HEK293 (cell line): ENCODE measurements around the gene SCAF1.
A peak's percentile ranks its signal among the peaks of the same experiment; 100 is the strongest.

Experiments
- CTCF ChIA-PET: fragments of 350-600 bp; formaldehyde crosslinking; extraction: SDS; loops from one replicate; lab custom pipeline; 2021; ENCODE audit warnings: antibody characterized with exemption; lab: Yijun Ruan, JAX
- POLR2A ChIA-PET: fragments of 300-600 bp; formaldehyde crosslinking; extraction: SDS; loops from one replicate; lab custom pipeline; 2020; ENCODE audit warnings: antibody characterized with exemption, inconsistent platforms; lab: Yijun Ruan, JAX
- H3K27ac ChIP-seq: fragments of 200-500 bp; sonication (Bioruptor generic); 2 replicates; pipeline ENCODE4 v1.5.1; 2014; ENCODE audit warnings: low read depth, low read length, control low read depth, inconsistent platforms; ENCODE audit errors: extremely low read depth
- H3K36me3 ChIP-seq, 2 experiments: fragments of 200-500 bp in 1 of 2; sonication (Bioruptor generic) in 1 of 2; 1 replicate in 1 of 2; 2 replicates in 1 of 2; pipeline ENCODE4 v1.5.1; 2014 to 2017; ENCODE audit warnings: inconsistent platforms in 2 of 2, low read length in 2 of 2; ENCODE audit not compliant: control insufficient read depth in 2 of 2, insufficient read depth in 1 of 2
- H3K4me1 ChIP-seq: fragments of 200-500 bp; sonication (Bioruptor generic); 2 replicates; pipeline ENCODE4 v1.5.1; 2014; ENCODE audit warnings: mild to moderate bottlenecking, low read length, inconsistent platforms; ENCODE audit not compliant: control insufficient read depth, insufficient read depth
- H3K4me3 ChIP-seq: 2 replicates; pipeline ENCODE4 v1.5.1; 2011; ENCODE audit warnings: low read depth, mild to moderate bottlenecking, control low read depth, low read length, moderate library complexity
- H3K9me3 ChIP-seq: fragments of 200-500 bp; sonication (Bioruptor generic); 2 replicates; pipeline ENCODE4 v1.5.1; 2014; ENCODE audit warnings: low read depth, low read length, inconsistent platforms; ENCODE audit not compliant: control insufficient read depth, insufficient read depth
- HOXC10 ChIP-seq: sonication (generic); formaldehyde crosslinking; IDR thresholded peaks from 2 replicates; pipeline ENCODE4 v1.8.1; 2023; ENCODE audit warnings: mild to moderate bottlenecking, missing genetic modification reagents
- KLF1 ChIP-seq: fragments of 450-650 bp; formaldehyde crosslinking; IDR thresholded peaks from 2 replicates; pipeline ENCODE4 v1.5.1; 2016; ENCODE audit warnings: missing biosample characterization, missing genetic modification characterization
- PATZ1 ChIP-seq: fragments of 450-650 bp; formaldehyde crosslinking; IDR thresholded peaks from 2 replicates; pipeline ENCODE4 v1.5.1; 2016; ENCODE audit warnings: missing biosample characterization, missing genetic modification characterization
- ZBTB17 ChIP-seq: fragments of 450-650 bp; formaldehyde crosslinking; IDR thresholded peaks from 2 replicates; pipeline ENCODE4 v1.5.1; 2016; ENCODE audit warnings: missing biosample characterization, missing genetic modification characterization
- ZEB2 ChIP-seq: fragments of 450-650 bp; formaldehyde crosslinking; IDR thresholded peaks from 2 replicates; pipeline ENCODE4 v1.5.1; 2016; ENCODE audit warnings: missing biosample characterization, missing genetic modification characterization
- ZNF16 ChIP-seq: fragments of 450-650 bp; formaldehyde crosslinking; IDR thresholded peaks from 2 replicates; pipeline ENCODE4 v1.5.1; 2016; ENCODE audit warnings: low read depth, missing biosample characterization, missing genetic modification characterization
- ZNF169 ChIP-seq: fragments of 450-650 bp; formaldehyde crosslinking; IDR thresholded peaks from 2 replicates; pipeline ENCODE4 v1.5.1; 2016; ENCODE audit warnings: missing biosample characterization, missing genetic modification characterization
- ZNF19 ChIP-seq: fragments of 450-650 bp; formaldehyde crosslinking; IDR thresholded peaks from 2 replicates; pipeline ENCODE4; 2016; ENCODE audit warnings: missing biosample characterization, missing genetic modification characterization, low read depth
- ZNF248 ChIP-seq: fragments of 450-650 bp; formaldehyde crosslinking; IDR thresholded peaks from 2 replicates; pipeline ENCODE4 v1.5.1; 2017; ENCODE audit warnings: missing biosample characterization, missing genetic modification characterization
- ZNF274 ChIP-seq, 2 experiments: fragments of 200-500 bp in 1 of 2; fragments of 450-650 bp in 1 of 2; sonication (Bioruptor generic) in 1 of 2; formaldehyde crosslinking in 1 of 2; IDR thresholded peaks; 2 replicates each; pipeline versions ENCODE4 v1.5.1 to v1.6.1; 2014 to 2016; ENCODE audit warnings: borderline replicate concordance in 1 of 2, inconsistent platforms in 1 of 2, low read length in 1 of 2, missing biosample characterization in 1 of 2, missing genetic modification characterization in 1 of 2
- ZNF302 ChIP-seq: fragments of 450-650 bp; formaldehyde crosslinking; IDR thresholded peaks from 2 replicates; pipeline ENCODE4 v1.5.1; 2016; ENCODE audit warnings: missing biosample characterization, missing genetic modification characterization, low read depth
- ZNF426 ChIP-seq: fragments of 450-650 bp; formaldehyde crosslinking; IDR thresholded peaks from 2 replicates; pipeline ENCODE4 v1.5.1; 2017; ENCODE audit warnings: missing biosample characterization, missing genetic modification characterization, mild to moderate bottlenecking, inconsistent platforms, moderate library complexity
- ZNF433 ChIP-seq: fragments of 450-650 bp; formaldehyde crosslinking; IDR thresholded peaks from 2 replicates; pipeline ENCODE4 v1.5.1; 2016; ENCODE audit warnings: missing biosample characterization, missing genetic modification characterization, low read depth
- ZNF561 ChIP-seq: fragments of 450-650 bp; IDR thresholded peaks from 2 replicates; pipeline ENCODE4 v1.5.1; 2018; ENCODE audit warnings: missing biosample characterization, missing genetic modification characterization, borderline replicate concordance
- ZNF626 ChIP-seq: fragments of 450-650 bp; sonication (Bioruptor Pico); formaldehyde crosslinking; IDR thresholded peaks from 2 replicates; pipeline ENCODE4 v1.5.1; 2018; ENCODE audit warnings: missing biosample characterization, missing genetic modification characterization, inconsistent platforms
- ZNF654 ChIP-seq: fragments of 450-650 bp; formaldehyde crosslinking; IDR thresholded peaks from 2 replicates; pipeline ENCODE4 v1.5.1; 2016; ENCODE audit warnings: low read depth, missing biosample characterization, missing genetic modification characterization
- ZNF677 ChIP-seq: fragments of 450-650 bp; IDR thresholded peaks from 2 replicates; pipeline ENCODE4 v1.5.0; 2018; ENCODE audit warnings: missing biosample characterization, mild to moderate bottlenecking, missing genetic modification characterization, moderate library complexity
- ZNF76 ChIP-seq: fragments of 450-650 bp; formaldehyde crosslinking; IDR thresholded peaks from 2 replicates; pipeline ENCODE4; 2016; ENCODE audit warnings: low read depth, missing biosample characterization, missing genetic modification characterization, borderline replicate concordance
- ZNF830 ChIP-seq: fragments of 450-650 bp; IDR thresholded peaks from 2 replicates; pipeline ENCODE4 v1.5.0; 2018; ENCODE audit warnings: missing biosample characterization, missing genetic modification characterization, low read depth, mild to moderate bottlenecking, moderate library complexity
- ZNF843 ChIP-seq: fragments of 450-650 bp; formaldehyde crosslinking; IDR thresholded peaks from 2 replicates; pipeline ENCODE4 v1.5.1; 2016; ENCODE audit warnings: missing biosample characterization, missing genetic modification characterization
- ZSCAN18 ChIP-seq: fragments of 450-650 bp; formaldehyde crosslinking; IDR thresholded peaks from 2 replicates; pipeline ENCODE4 v1.5.1; 2016; ENCODE audit warnings: missing biosample characterization, missing genetic modification characterization
- TF ChIP-seq, protein P1 (sequence below): fragments of 450-650 bp; formaldehyde crosslinking; IDR thresholded peaks from 2 replicates; pipeline ENCODE4 v1.5.1; 2017; ENCODE audit warnings: missing biosample characterization, mild to moderate bottlenecking, missing genetic modification characterization, moderate library complexity
- TF ChIP-seq, protein P2 (sequence below): fragments of 450-650 bp; formaldehyde crosslinking; IDR thresholded peaks from 2 replicates; pipeline ENCODE4 v1.5.1; 2016; ENCODE audit warnings: missing biosample characterization, missing genetic modification characterization

The SCAF1 gene

DNA sequence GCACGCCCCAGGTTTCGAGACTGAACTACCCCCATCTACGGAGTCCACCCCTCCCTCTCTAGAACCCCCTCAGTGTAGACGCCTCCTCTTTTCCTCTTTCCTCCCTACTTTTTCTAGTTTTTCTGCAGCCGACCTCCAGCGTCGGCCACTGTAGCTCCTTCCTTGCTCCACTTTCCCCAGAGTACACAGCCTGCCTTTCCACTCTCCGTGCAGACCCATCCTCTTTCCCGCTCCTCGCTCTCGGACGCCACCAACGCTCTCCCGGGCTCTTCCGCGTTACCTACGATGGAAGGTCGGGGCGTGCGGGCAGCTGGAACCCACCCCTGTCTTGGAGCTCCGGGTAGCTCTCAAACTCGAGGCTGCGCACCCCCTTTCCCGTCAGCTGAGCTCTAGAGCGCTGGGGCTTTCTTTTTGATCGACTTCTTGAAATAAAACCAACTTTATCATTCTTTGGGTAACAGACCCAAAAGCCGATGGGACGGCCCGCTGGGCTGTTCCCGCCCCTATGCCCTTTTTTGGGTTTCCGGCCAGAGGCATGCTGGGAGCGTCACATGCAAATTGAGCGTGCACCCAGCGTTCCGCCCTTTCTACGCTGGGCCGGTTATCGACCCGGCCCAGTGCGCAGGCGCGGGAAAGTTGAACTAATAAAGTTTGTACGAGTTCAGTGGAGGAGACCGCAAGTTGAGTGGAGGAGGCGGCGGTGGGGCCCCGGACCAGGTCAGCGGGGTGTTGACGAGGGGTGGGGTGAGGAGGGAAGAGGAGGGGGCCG lies 23.5 kb downstream of the SCAF1 start, which contains the start of the genes BCL2L12 and IRF3 (continued):
- TF ChIP-seq ZSCAN18 (tag by site-specific recombination) (no peak), ZNF248 (tag by site-specific recombination) (no peak), ZNF433 (tag by site-specific recombination) (no peak), ZNF19 (no peak), ZNF626 (tag by site-specific recombination) (no peak), ZBTB17 (tag by site-specific recombination) (peak; percentile 80), ZNF16 (tag by site-specific recombination) (no peak), ZNF169 (no peak), ZNF302 (tag by site-specific recombination) (no peak), PATZ1 (tag by site-specific recombination) (peak; percentile 83), ZNF654 (tag by site-specific recombination) (no peak), ZEB2 (peak; percentile 60), HOXC10 (CRISPR knock-in tag) (no peak), ZNF561 (peak; percentile 35; the same call in 1 of the 2 replicates), ZNF830 (tag by site-specific recombination) (no peak), ZNF274 (IDR thresholded peaks at IDR 0.05; ENCODE audit: low read length) (no peak), ZNF274 (tag by site-specific recombination; IDR thresholded peaks at IDR 0.05; ENCODE audit: borderline replicate concordance) (0 out of 2 replicates have a peak, but pooled peaks have one; percentile 28), KLF1 (tag by site-specific recombination) (peak; percentile 73)
- TF ChIP-seq, protein P1, sequence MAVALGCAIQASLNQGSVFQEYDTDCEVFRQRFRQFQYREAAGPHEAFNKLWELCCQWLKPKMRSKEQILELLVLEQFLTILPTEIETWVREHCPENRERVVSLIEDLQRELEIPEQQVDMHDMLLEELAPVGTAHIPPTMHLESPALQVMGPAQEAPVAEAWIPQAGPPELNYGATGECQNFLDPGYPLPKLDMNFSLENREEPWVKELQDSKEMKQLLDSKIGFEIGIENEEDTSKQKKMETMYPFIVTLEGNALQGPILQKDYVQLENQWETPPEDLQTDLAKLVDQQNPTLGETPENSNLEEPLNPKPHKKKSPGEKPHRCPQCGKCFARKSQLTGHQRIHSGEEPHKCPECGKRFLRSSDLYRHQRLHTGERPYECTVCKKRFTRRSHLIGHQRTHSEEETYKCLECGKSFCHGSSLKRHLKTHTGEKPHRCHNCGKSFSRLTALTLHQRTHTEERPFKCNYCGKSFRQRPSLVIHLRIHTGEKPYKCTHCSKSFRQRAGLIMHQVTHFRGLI (tag by site-specific recombination), result no peak
- TF ChIP-seq, protein P2, sequence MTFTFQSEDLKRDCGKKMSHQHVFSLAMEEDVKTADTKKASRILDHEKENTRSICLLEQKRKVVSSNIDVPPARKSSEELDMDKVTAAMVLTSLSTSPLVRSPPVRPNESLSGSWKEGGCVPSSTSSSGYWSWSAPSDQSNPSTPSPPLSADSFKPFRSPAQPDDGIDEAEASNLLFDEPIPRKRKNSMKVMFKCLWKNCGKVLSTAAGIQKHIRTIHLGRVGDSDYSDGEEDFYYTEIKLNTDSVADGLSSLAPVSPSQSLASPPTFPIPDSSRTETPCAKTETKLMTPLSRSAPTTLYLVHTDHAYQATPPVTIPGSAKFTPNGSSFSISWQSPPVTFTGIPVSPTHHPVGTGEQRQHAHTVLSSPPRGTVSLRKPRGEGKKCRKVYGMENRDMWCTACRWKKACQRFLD (tag by site-specific recombination), result no peak

DNA sequence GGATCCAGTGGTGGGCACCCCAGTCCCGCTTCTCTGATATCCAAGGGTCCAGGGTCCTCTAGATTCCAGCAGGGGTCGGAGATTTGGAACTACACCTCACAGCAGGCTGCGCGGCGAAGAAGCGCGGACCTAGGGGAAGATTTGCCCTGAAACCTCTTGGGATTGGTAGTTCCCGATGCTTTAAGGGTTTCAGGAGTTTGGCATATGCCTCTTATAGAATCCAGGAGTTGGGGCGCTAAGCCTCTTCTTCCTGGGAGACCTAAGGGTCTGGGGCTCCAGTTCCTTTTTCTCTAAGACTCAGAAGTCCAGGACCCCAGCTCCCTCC lies 24.1 kb downstream of the SCAF1 start:
- peak overlapping the region; percentile 81 for H3K27ac ChIP-seq
- peaks cover 21 to 54% of the 10 kb centered on the region in 2 experiments for H3K36me3 ChIP-seq
- no peak for TF ChIP-seq ZNF426
- no peak for TF ChIP-seq ZNF677
- TF ChIP-seq ZNF843 (tag by site-specific recombination), result peak; percentile 28; the same call in 1 of the 2 replicates
- 0 out of 2 replicates have a peak, but pooled peaks have one; percentile 38 for TF ChIP-seq ZNF76 (tag by site-specific recombination)
- peaks cover 6% of the 10 kb centered on the region for H3K4me1 ChIP-seq
- no peaks in the 10 kb centered on the region for H3K9me3 ChIP-seq
- CTCF ChIA-PET, result interaction anchor here (0.7 to 3.2 kb wide), 2 partner anchors 10 to 59 kb away, joined by 3 to 27 read pairs; partner anchors contain the start of gene PRMT1
- POLR2A ChIA-PET, result interaction anchor here (0.6 to 4.9 kb wide), 7 partner anchors 9 to 170 kb away, joined by 3 to 85 read pairs (median 12); partner anchors contain the start of genes NOSIP, PRMT1, RPS11 and RRAS
- peak overlapping the region; percentile 48 for H3K4me3 ChIP-seq
